Testis (tissue), 2 donors: ENCODE data around the gene JAML.

Source experiments
- POLR2A ChIP-seq: fragments of 450-650 bp; IDR thresholded peaks from one replicate; pipeline ENCODE4 v1.6.1; 2017; ENCODE audit warnings: antibody characterized with exemption, mild to moderate bottlenecking, moderate library complexity
- TF ChIP-seq, protein P1 (sequence below), 3 experiments: fragments of 450-650 bp in 2 of 3; fragments of 200-600 bp in 1 of 3; sonication (generic) in 1 of 3; IDR thresholded peaks; one replicate each; pipeline ENCODE4 v1.5.1; 2016 to 2019; ENCODE audit warnings: antibody characterized with exemption in 3 of 3, mild to moderate bottlenecking in 2 of 3, moderate library complexity in 1 of 3

DNA sequence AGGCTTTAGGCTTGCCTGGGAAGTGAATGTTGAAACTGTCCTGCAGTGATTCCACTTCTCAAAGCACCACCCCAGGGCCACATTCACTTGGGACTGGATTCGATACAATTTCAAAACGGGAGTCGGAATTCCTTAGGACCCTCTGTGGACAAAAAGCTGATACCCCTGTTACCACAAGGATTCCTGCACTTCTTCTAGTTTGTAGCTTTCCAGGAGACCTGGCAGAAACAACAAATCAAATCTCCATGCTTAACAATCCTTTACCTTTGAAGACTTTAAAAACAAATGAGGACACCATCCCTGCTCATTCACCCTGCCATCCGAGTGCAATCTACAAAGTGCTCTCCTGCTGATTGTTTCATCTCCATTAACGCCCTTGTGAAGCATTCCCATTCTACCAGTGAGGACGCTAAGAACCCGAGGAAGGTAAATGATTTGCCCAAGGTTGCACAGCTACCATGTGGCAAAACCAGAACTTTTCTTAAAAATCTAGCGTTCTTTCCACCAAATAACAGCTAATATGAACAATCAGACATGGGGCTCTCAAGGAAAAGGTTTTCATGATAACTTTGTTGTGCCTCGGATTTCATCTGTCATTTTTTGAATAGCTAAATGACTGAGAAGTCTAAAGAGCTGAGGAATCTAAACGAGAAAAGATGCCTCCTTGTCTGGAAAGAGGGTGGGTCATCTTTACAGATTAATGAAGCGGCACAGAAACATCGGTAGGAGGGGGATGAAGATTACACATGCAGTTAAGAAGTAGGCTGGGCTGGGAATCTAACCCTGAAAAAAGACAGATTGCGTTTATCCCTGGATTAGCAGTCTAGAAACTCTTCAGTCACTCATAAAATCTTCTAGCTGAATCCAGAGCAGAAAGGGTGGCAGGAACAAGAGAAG, 40.0 kb upstream of the JAML start:
- TF ChIP-seq POLR2A: no peak
- TF ChIP-seq, protein P1, sequence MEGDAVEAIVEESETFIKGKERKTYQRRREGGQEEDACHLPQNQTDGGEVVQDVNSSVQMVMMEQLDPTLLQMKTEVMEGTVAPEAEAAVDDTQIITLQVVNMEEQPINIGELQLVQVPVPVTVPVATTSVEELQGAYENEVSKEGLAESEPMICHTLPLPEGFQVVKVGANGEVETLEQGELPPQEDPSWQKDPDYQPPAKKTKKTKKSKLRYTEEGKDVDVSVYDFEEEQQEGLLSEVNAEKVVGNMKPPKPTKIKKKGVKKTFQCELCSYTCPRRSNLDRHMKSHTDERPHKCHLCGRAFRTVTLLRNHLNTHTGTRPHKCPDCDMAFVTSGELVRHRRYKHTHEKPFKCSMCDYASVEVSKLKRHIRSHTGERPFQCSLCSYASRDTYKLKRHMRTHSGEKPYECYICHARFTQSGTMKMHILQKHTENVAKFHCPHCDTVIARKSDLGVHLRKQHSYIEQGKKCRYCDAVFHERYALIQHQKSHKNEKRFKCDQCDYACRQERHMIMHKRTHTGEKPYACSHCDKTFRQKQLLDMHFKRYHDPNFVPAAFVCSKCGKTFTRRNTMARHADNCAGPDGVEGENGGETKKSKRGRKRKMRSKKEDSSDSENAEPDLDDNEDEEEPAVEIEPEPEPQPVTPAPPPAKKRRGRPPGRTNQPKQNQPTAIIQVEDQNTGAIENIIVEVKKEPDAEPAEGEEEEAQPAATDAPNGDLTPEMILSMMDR (IDR thresholded peaks at IDR 0.05): no peak
